H1 (cell line): ENCODE data around the gene RIN1. TPM values are rescaled to one million over a fixed set of nuclear protein-coding genes. Genes with fewer than 3 reads are reported as not detected.

Source experiments
- CTCF ChIA-PET: fragments of 300-600 bp; sonication (Branson Sonifier 250); formaldehyde crosslinking; loops from one replicate; lab custom pipeline; 2021; ENCODE audit not compliant: partially characterized antibody; lab: Charles Lee
- POLR2A ChIA-PET: fragments of 300-600 bp; sonication (Branson Sonifier 250); formaldehyde crosslinking; loops from one replicate; lab custom pipeline; 2021; ENCODE audit warnings: inconsistent platforms; ENCODE audit not compliant: partially characterized antibody; lab: Charles Lee
- DNase-seq, 2 experiments: peaks; one replicate each; pipeline versions ENCODE4 v3.0.0 to v3.0.0-alpha.2; 2010 to 2022; ENCODE audit warnings: low spot score in 2 of 2, low read depth in 1 of 2, mixed read lengths in 1 of 2
- FAIRE-seq: peaks from 2 replicates; lab custom pipeline; 2011; peaks lifted over from hg19 to GRCh38; lab: Jason Lieb, UNC
- H2AFZ ChIP-seq: 2 replicates; pipeline ENCODE4 v1.8.1; 2012; ENCODE audit warnings: low read length, inconsistent platforms
- H2AK5ac ChIP-seq: 2 replicates; pipeline ENCODE4 v1.6.1; 2013; ENCODE audit warnings: low read depth, low read length
- H2BK120ac ChIP-seq: replicated peaks from 2 replicates; pipeline ENCODE3; 2013; ENCODE audit warnings: low read depth, low read length, inconsistent platforms
- H2BK12ac ChIP-seq: 2 replicates; pipeline ENCODE4 v1.6.1; 2013; ENCODE audit warnings: low read depth, low read length
- H2BK15ac ChIP-seq: 2 replicates; pipeline ENCODE4 v1.6.1; 2013; ENCODE audit warnings: low read length
- H2BK20ac ChIP-seq: 2 replicates; pipeline ENCODE4 v1.6.1; 2013; ENCODE audit warnings: low read length
- H2BK5ac ChIP-seq: 2 replicates; pipeline ENCODE4 v1.6.1; 2013; ENCODE audit warnings: low read depth, low read length
- H3K14ac ChIP-seq: 2 replicates; pipeline ENCODE4 v1.6.1; 2013; ENCODE audit warnings: inconsistent platforms; ENCODE audit not compliant: insufficient read length
- H3K18ac ChIP-seq: 2 replicates; pipeline ENCODE4 v1.6.1; 2013; ENCODE audit warnings: low read length; ENCODE audit errors: extremely low read depth
- H3K23ac ChIP-seq: 2 replicates; pipeline ENCODE4 v1.6.1; 2013; ENCODE audit warnings: inconsistent platforms; ENCODE audit not compliant: insufficient read length
- H3K23me2 ChIP-seq: 2 replicates; pipeline ENCODE4 v1.6.1; 2013; ENCODE audit warnings: low read depth, low read length
- H3K27ac ChIP-seq: 2 replicates; pipeline ENCODE4 v1.6.1; 2011; ENCODE audit warnings: low read depth, low read length, inconsistent platforms
- H3K27me3 ChIP-seq, 4 experiments: replicated peaks in 1 of 4; 1 replicate in 1 of 4; 2 replicates in 3 of 4; pipeline versions ENCODE4 v1.6.1 to v1.8.1; 2011 to 2013; ENCODE audit warnings: low read length in 3 of 4, mild to moderate bottlenecking in 3 of 4, inconsistent platforms in 2 of 4, mixed read lengths in 2 of 4, moderate library complexity in 1 of 4; ENCODE audit not compliant: control insufficient read depth in 3 of 4, insufficient read depth in 3 of 4; ENCODE audit errors: extremely low read depth in 1 of 4
- H3K36me3 ChIP-seq, 4 experiments: 2 replicates each; pipeline versions ENCODE4 v1.6.1 to v1.8.1; 2011 to 2013; ENCODE audit warnings: mild to moderate bottlenecking in 4 of 4, low read length in 3 of 4, moderate library complexity in 2 of 4, control low read depth in 1 of 4, inconsistent platforms in 1 of 4; ENCODE audit not compliant: insufficient read depth in 4 of 4, control insufficient read depth in 2 of 4
- H3K4ac ChIP-seq: replicated peaks from 2 replicates; pipeline ENCODE3; 2013; ENCODE audit warnings: low read length, low read depth, mixed read lengths, inconsistent platforms; ENCODE audit not compliant: insufficient read length
- H3K4me1 ChIP-seq, 4 experiments: replicated peaks in 1 of 4; 1 replicate in 1 of 4; 2 replicates in 3 of 4; pipeline versions ENCODE4 v1.6.1 to v1.8.1; 2011 to 2013; ENCODE audit warnings: low read length in 3 of 4, inconsistent platforms in 2 of 4, mixed read lengths in 1 of 4; ENCODE audit not compliant: insufficient read depth in 4 of 4, control insufficient read depth in 3 of 4
- H3K4me2 ChIP-seq, 2 experiments: 2 replicates each; pipeline versions ENCODE4 v1.6.1 to v1.8.1; 2011 to 2013; ENCODE audit warnings: low read depth in 2 of 2, low read length in 2 of 2, control low read depth in 1 of 2, inconsistent platforms in 1 of 2, mild to moderate bottlenecking in 1 of 2; ENCODE audit not compliant: insufficient read depth in 1 of 2
- H3K4me3 ChIP-seq, 4 experiments: fragments of 200-600, 300-600 bp in 1 of 4; sonication (generic), shearing (Covaris generic), sonication (Bioruptor Twin) in 1 of 4; 2 replicates each; pipeline versions ENCODE4 v1.5.1 to v1.8.1; 2011 to 2016; ENCODE audit warnings: low read length in 4 of 4, low read depth in 3 of 4, control low read depth in 2 of 4, inconsistent platforms in 2 of 4, mild to moderate bottlenecking in 2 of 4, mixed read lengths in 1 of 4, moderate library complexity in 1 of 4; ENCODE audit not compliant: insufficient read depth in 2 of 4; ENCODE audit errors: extremely low read depth in 1 of 4
- H3K56ac ChIP-seq: replicated peaks from 2 replicates; pipeline ENCODE3; 2013; ENCODE audit warnings: low read depth, mild to moderate bottlenecking, mixed read lengths, low read length, inconsistent platforms; ENCODE audit not compliant: insufficient read length
- H3K79me1 ChIP-seq: 2 replicates; pipeline ENCODE4 v1.6.1; 2013; ENCODE audit warnings: low read depth, low read length, control low read depth
- H3K79me2 ChIP-seq, 2 experiments: 2 replicates each; pipeline versions ENCODE4 v1.6.1 to v1.8.1; 2012 to 2013; ENCODE audit warnings: low read length in 2 of 2, mild to moderate bottlenecking in 2 of 2, inconsistent platforms in 1 of 2; ENCODE audit not compliant: insufficient read depth in 2 of 2, control insufficient read depth in 1 of 2
- H3K9ac ChIP-seq, 4 experiments: replicated peaks in 1 of 4; 1 replicate in 1 of 4; 2 replicates in 3 of 4; pipeline versions ENCODE4 v1.6.1 to v1.8.1; 2011 to 2013; ENCODE audit warnings: low read depth in 3 of 4, low read length in 3 of 4, control low read depth in 2 of 4, mild to moderate bottlenecking in 2 of 4, moderate library complexity in 2 of 4, inconsistent platforms in 1 of 4; ENCODE audit errors: extremely low read depth in 1 of 4
- H3K9me3 ChIP-seq, 2 experiments: 2 replicates each; pipeline versions ENCODE4 v1.6.1 to v1.8.1; 2012 to 2013; ENCODE audit warnings: mild to moderate bottlenecking in 2 of 2, moderate library complexity in 2 of 2, control low read depth in 1 of 2, inconsistent platforms in 1 of 2, low read depth in 1 of 2, low read length in 1 of 2, mixed read lengths in 1 of 2; ENCODE audit not compliant: insufficient read depth in 2 of 2
- H4K20me1 ChIP-seq, 2 experiments: replicated peaks in 1 of 2; 2 replicates each; pipeline versions ENCODE3 to v1.8.1; 2011 to 2013; ENCODE audit warnings: inconsistent platforms in 2 of 2, low read length in 2 of 2, mild to moderate bottlenecking in 1 of 2; ENCODE audit not compliant: insufficient read depth in 2 of 2, control insufficient read depth in 1 of 2
- H4K5ac ChIP-seq: 2 replicates; pipeline ENCODE4 v1.6.1; 2013; ENCODE audit warnings: low read length, low read depth, mixed read lengths, inconsistent platforms; ENCODE audit not compliant: insufficient read length
- H4K8ac ChIP-seq: 2 replicates; pipeline ENCODE4 v1.8.0; 2013; ENCODE audit warnings: mild to moderate bottlenecking, moderate library complexity, low read length, inconsistent platforms; ENCODE audit not compliant: insufficient read depth; ENCODE audit errors: extremely low read depth
- H4K91ac ChIP-seq: replicated peaks from 2 replicates; pipeline ENCODE3; 2013; ENCODE audit warnings: low read length, mixed read lengths, inconsistent platforms; ENCODE audit not compliant: insufficient read length
- CEBPB ChIP-seq: IDR thresholded peaks from 2 replicates; pipeline ENCODE4 v1.6.1; 2012; ENCODE audit warnings: low read depth, low read length
- CREB1 ChIP-seq: IDR thresholded peaks from 2 replicates; pipeline ENCODE4 v1.6.1; 2012; ENCODE audit warnings: inconsistent platforms
- CTCF ChIP-seq, 3 experiments: IDR thresholded peaks; 1 replicate in 2 of 3; 2 replicates in 1 of 3; pipeline versions ENCODE4 v1.5.1 to v1.6.1; 2011; ENCODE audit warnings: low read length in 3 of 3, mild to moderate bottlenecking in 3 of 3, inconsistent platforms in 2 of 3, low read depth in 1 of 3, moderate library complexity in 1 of 3; ENCODE audit not compliant: insufficient read depth in 1 of 3; ENCODE audit errors: control extremely low read depth in 1 of 3
- JUND ChIP-seq: IDR thresholded peaks from 2 replicates; pipeline ENCODE4 v1.6.1; 2011; ENCODE audit warnings: mild to moderate bottlenecking, improper control_type of control experiment, low read length
- KDM1A ChIP-seq: fragments of 200-600, 300-600 bp; sonication (generic); IDR thresholded peaks from 2 replicates; pipeline ENCODE4 v1.7.1; 2016; ENCODE audit warnings: mild to moderate bottlenecking, low read length, borderline replicate concordance
- MAFK ChIP-seq: IDR thresholded peaks from 2 replicates; pipeline ENCODE4 v1.6.1; 2012; ENCODE audit warnings: low read depth, mild to moderate bottlenecking, improper control_type of control experiment, low read length
- RAD21 ChIP-seq, 2 experiments: IDR thresholded peaks in 1 of 2; conservative IDR thresholded peaks in 1 of 2; 2 replicates each; pipeline ENCODE4 v1.6.1; 2011; ENCODE audit warnings: low read depth in 2 of 2, low read length in 2 of 2, improper control_type of control experiment in 1 of 2, inconsistent platforms in 1 of 2, mild to moderate bottlenecking in 1 of 2, moderate library complexity in 1 of 2
- RFX5 ChIP-seq: IDR thresholded peaks from 2 replicates; pipeline ENCODE4 v1.6.1; 2011; ENCODE audit warnings: low read depth, low read length, improper control_type of control experiment, borderline replicate concordance
- RXRA ChIP-seq: IDR thresholded peaks from 2 replicates; pipeline ENCODE4 v1.6.1; 2011; ENCODE audit warnings: low read depth, mild to moderate bottlenecking, low read length, moderate library complexity; ENCODE audit not compliant: insufficient read depth
- SRF ChIP-seq: IDR thresholded peaks from 2 replicates; pipeline ENCODE4 v1.6.1; 2011; ENCODE audit warnings: mild to moderate bottlenecking, low read depth, low read length, moderate library complexity
- SUZ12 ChIP-seq: fragments of 200-600 bp; sonication (generic); IDR thresholded peaks from 2 replicates; pipeline ENCODE4 v1.6.1; 2012; ENCODE audit warnings: mild to moderate bottlenecking, inconsistent platforms, low read length, moderate library complexity, mixed read lengths
- WGBS, 2 experiments: shearing (Covaris generic) in 1 of 2; methylation state at CpG; one replicate each; pipeline versions ENCODE4 v1.1.6 to v1.1.7; 2013 to 2015; ENCODE audit warnings: low lambda C conversion rate in 2 of 2, mixed read lengths in 2 of 2, inconsistent platforms in 1 of 2, low coverage in 1 of 2, missing lambda C conversion rate in 1 of 2; ENCODE audit not compliant: insufficient replicate concordance in 2 of 2, insufficient coverage in 1 of 2, insufficient read length in 1 of 2; ENCODE audit errors: extremely low coverage in 1 of 2, missing lambda C conversion rate in 1 of 2; 5-methylcytosine and 5-hydroxymethylcytosine counted together
- polyA plus RNA-seq, 7 experiments: library from polyadenylated mRNA; depleted of rRNA in 3 of 7; stranded (reverse) in 5 of 7; unstranded in 2 of 7; fragments of >200 nt in 5 of 7; fragments of 200-250 nt in 2 of 7; gene quantifications; 1 replicate in 5 of 7; 2 replicates in 1 of 7; 4 replicates in 1 of 7; pipeline versions ENCODE4 v1.2.1 to v1.2.3, GENCODE V29; 2011 to 2013; ENCODE audit warnings: missing spikeins in 2 of 7, mixed read lengths in 2 of 7
- total RNA-seq: library from RNA; stranded (reverse); fragmentation: NEBNext Ultra II Directional; extraction: Animal tissue kit (Norgen Biotek cat#: 25700); gene quantifications from 2 replicates; pipeline ENCODE4 v1.2.1, GENCODE V29; 2021

RIN1 gene
- total and polyA plus RNA-seq, 2 of the 8 experiments (the other 6 are each of a cell fraction or from before 2014, with no cell fraction given) = 2.5 to 5.4 TPM

DNA sequence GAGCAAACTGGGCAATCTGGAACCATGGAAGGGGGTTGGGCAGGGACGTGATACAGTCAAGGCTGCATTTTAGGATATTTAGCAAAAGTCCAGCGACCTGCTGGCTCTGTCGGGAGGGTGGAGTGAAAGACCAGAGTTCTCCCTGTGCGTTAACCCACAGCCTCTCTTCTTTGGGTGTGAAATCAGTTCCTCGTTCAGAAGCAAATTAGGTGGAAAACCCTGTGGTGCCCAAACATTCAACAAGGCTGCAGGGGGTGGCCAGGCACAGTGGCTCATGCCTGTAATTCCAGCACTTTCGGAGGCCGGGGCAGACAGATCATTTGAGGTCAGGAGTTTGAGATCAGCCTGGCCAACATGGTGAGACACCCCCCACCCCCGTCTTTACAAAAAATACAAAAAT lies 38.6 kb downstream of the RIN1 start:
- H3K27me3 ChIP-seq = peaks cover 0 to 11% (median under 1%) of the 10 kb centered on the region in 4 experiments; a peak in 4 of 7 replicates
- H2BK120ac ChIP-seq = no peak overlapping the region
- ChIA-PET POLR2A (interaction anchor here (1.2 to 4.0 kb wide), 5 partner anchors 9 to 50 kb away, joined by 3 to 16 read pairs (median 7); partner anchors contain the start of genes B4GAT1 and YIF1A), CTCF (interaction anchor here (0.8 to 6.6 kb wide), 10 partner anchors 11 to 112 kb away, joined by 3 to 37 read pairs (median 4); no protein-coding TSS in a partner anchor)
- peaks cover 2 to 4% of the 10 kb centered on the region in 2 experiments for H4K20me1 ChIP-seq
- no peak overlapping the region for H2BK20ac ChIP-seq
- H3K23me2 ChIP-seq = no peaks in the 10 kb centered on the region; the same call in 1 of the 2 replicates
- no peaks in the 10 kb centered on the region for H3K9me3 ChIP-seq
- no peak overlapping the region for H3K23ac ChIP-seq
- no peak overlapping the region for H2AFZ ChIP-seq
- no peak overlapping the region; a peak in 1 of 7 replicates for H3K9ac ChIP-seq
- H3K79me2 ChIP-seq = no peaks in the 10 kb centered on the region
- no peak overlapping the region for H3K4ac ChIP-seq
- H3K4me2 ChIP-seq = peak overlapping the region in 1 of 2 experiments; percentile 18; a peak in 1 of 4 replicates
- no peak overlapping the region for H4K5ac ChIP-seq
- FAIRE-seq (no peak), DNase-seq (no peak)
- 63% methylated on average over 8 of the region's 8 CpGs; no CpG with 5 or more reads in 1 of the 2 experiments for WGBS, 2 experiments
- H3K27ac ChIP-seq = no peak overlapping the region
- peak overlapping the region; percentile 43; the same call in 1 of the 2 replicates for H2BK12ac ChIP-seq
- no peak overlapping the region for H3K18ac ChIP-seq
- H3K14ac ChIP-seq = no peak overlapping the region
- no peak overlapping the region for H3K4me3 ChIP-seq
- no peak overlapping the region for H4K91ac ChIP-seq
- H2AK5ac ChIP-seq = no peak overlapping the region
- H3K79me1 ChIP-seq = no peaks in the 10 kb centered on the region
- no peaks in the 10 kb centered on the region for H3K36me3 ChIP-seq
- H3K56ac ChIP-seq = no peak overlapping the region
- H3K4me1 ChIP-seq = peaks cover 4 to 14% (median 6%) of the 10 kb centered on the region in 4 experiments; a peak in 6 of 7 replicates
- H2BK5ac ChIP-seq = no peak overlapping the region
- H2BK15ac ChIP-seq = no peak overlapping the region
- no peak overlapping the region for H4K8ac ChIP-seq
- no peak for TF ChIP-seq SUZ12
- no peak for TF ChIP-seq CTCF (IDR thresholded peaks at IDR 0.05; ENCODE audit: control extremely low read depth in 1 of 3, insufficient read depth in 1 of 3, low read depth in 1 of 3, low read length in 3 of 3)
- no peak for TF ChIP-seq RAD21 (IDR thresholded peaks at IDR 0.05 in 1 of 2, conservative IDR thresholded peaks at IDR 0.05 in 1 of 2; ENCODE audit: low read depth in 2 of 2, low read length in 2 of 2)
- TF ChIP-seq RXRA = no peak
- TF ChIP-seq RFX5 = no peak
- TF ChIP-seq KDM1A = no peak
- TF ChIP-seq CEBPB = no peak
- no peak for TF ChIP-seq MAFK
- no peak for TF ChIP-seq SRF
- TF ChIP-seq JUND = no peak
- no peak for TF ChIP-seq CREB1
